DND-41 (cell line): Measurements from ENCODE around the gene RAD18.

Source experiments
- ATAC-seq: fragments of 200-7000 bp; cut with Tn5 transposase; 3 replicates; pipeline ENCODE4 v1.9.1; 2021; ENCODE audit warnings: low read depth; ENCODE audit not compliant: insufficient read depth
- DNase-seq: peaks from one replicate; pipeline ENCODE4 v3.0.0-alpha.2; 2020
- H2AFZ ChIP-seq: 2 replicates; pipeline ENCODE4 v1.6.0; 2012; ENCODE audit warnings: low read depth, low read length
- H3K27ac ChIP-seq: 2 replicates; pipeline ENCODE4 v1.5.1; 2012; ENCODE audit warnings: low read length, inconsistent platforms
- H3K27me3 ChIP-seq: fragments of 200-600 bp; sonication (generic); 2 replicates; pipeline ENCODE4 v1.6.0; 2012; ENCODE audit warnings: low read length, mild to moderate bottlenecking, inconsistent platforms; ENCODE audit not compliant: insufficient read depth, poor library complexity
- H3K36me3 ChIP-seq: 2 replicates; pipeline ENCODE4 v1.5.1; 2012; ENCODE audit warnings: low read length, inconsistent platforms; ENCODE audit not compliant: insufficient read depth
- H3K4me1 ChIP-seq: 2 replicates; pipeline ENCODE4 v1.5.1; 2012; ENCODE audit warnings: mild to moderate bottlenecking, low read length; ENCODE audit not compliant: insufficient read depth
- H3K4me2 ChIP-seq: 2 replicates; pipeline ENCODE4 v1.6.0; 2012; ENCODE audit warnings: mild to moderate bottlenecking, moderate library complexity, low read length, inconsistent platforms; ENCODE audit not compliant: insufficient read depth
- H3K4me3 ChIP-seq, 2 experiments: fragments of 200-600 bp in 1 of 2; shearing (Covaris generic) in 1 of 2; 2 replicates each; pipeline ENCODE4 v1.5.1; 2012 to 2016; ENCODE audit warnings: inconsistent platforms in 2 of 2, low read length in 2 of 2, mild to moderate bottlenecking in 2 of 2, low read depth in 1 of 2, moderate library complexity in 1 of 2
- H3K79me2 ChIP-seq: 2 replicates; pipeline ENCODE4 v1.6.0; 2012; ENCODE audit warnings: low read length, inconsistent platforms; ENCODE audit not compliant: insufficient read depth
- H3K9ac ChIP-seq: 2 replicates; pipeline ENCODE4 v1.6.0; 2012; ENCODE audit warnings: low read depth, mild to moderate bottlenecking, inconsistent platforms, low read length, moderate library complexity
- H3K9me3 ChIP-seq: 2 replicates; pipeline ENCODE4 v1.5.1; 2012; ENCODE audit warnings: low read length, moderate library complexity, mild to moderate bottlenecking, inconsistent platforms; ENCODE audit not compliant: insufficient read depth, severe bottlenecking
- H4K20me1 ChIP-seq: 2 replicates; pipeline ENCODE4 v1.6.0; 2012; ENCODE audit warnings: low read length; ENCODE audit not compliant: insufficient read depth
- CTCF ChIP-seq: IDR thresholded peaks from 2 replicates; pipeline ENCODE4 v1.5.1; 2012; ENCODE audit warnings: borderline replicate concordance, low read length, moderate library complexity, mild to moderate bottlenecking; ENCODE audit not compliant: poor library complexity, severe bottlenecking; ENCODE audit errors: extremely low read depth
- EZH2 ChIP-seq: IDR thresholded peaks from 3 replicates; pipeline ENCODE4 v1.6.1; 2012; ENCODE audit warnings: borderline replicate concordance, low read depth, mild to moderate bottlenecking, moderate library complexity, low read length, inconsistent platforms; ENCODE audit not compliant: severe bottlenecking

The RAD18 gene

GRCh38 chr3:8886546-8886945, 76.7 kb downstream of the RAD18 start:
- Histone ChIP-seq H3K27me3 (no peaks in the 10 kb centered on the region), H3K4me2 (no peak overlapping the region), H3K9me3 (peaks cover 5% of the 10 kb centered on the region), H3K9ac (no peak overlapping the region), H3K27ac (no peak overlapping the region), H3K79me2 (no peaks in the 10 kb centered on the region), H3K36me3 (peaks cover 93% of the 10 kb centered on the region), H2AFZ (no peak overlapping the region), H3K4me1 (no peaks in the 10 kb centered on the region), H4K20me1 (no peaks in the 10 kb centered on the region), H3K4me3 (no peak overlapping the region)
- ATAC-seq: no peak
- TF ChIP-seq EZH2 (no peak), CTCF (no peak)
- DNase-seq: no peak

GRCh38 chr3:8885536-8886316, 77.5 kb downstream of the RAD18 start:
- Histone ChIP-seq H4K20me1 (no peaks in the 10 kb centered on the region), H3K36me3 (peaks cover 94% of the 10 kb centered on the region), H3K9ac (no peak overlapping the region), H3K4me2 (no peak overlapping the region), H3K4me1 (no peaks in the 10 kb centered on the region), H2AFZ (no peak overlapping the region), H3K9me3 (peaks cover 5% of the 10 kb centered on the region), H3K27me3 (no peaks in the 10 kb centered on the region), H3K79me2 (no peaks in the 10 kb centered on the region), H3K27ac (no peak overlapping the region), H3K4me3 (no peak overlapping the region)
- TF ChIP-seq CTCF: no peak
- no peak for TF ChIP-seq EZH2
- DNase-seq: no peak
- ATAC-seq: no peak

GRCh38 chr3:8884630-8885290, 78.5 kb downstream of the RAD18 start:
- Histone ChIP-seq H3K27me3 (no peaks in the 10 kb centered on the region), H3K4me1 (no peaks in the 10 kb centered on the region), H3K4me3 (no peak overlapping the region), H3K9me3 (peaks cover 5% of the 10 kb centered on the region), H3K4me2 (no peak overlapping the region), H4K20me1 (no peaks in the 10 kb centered on the region), H3K27ac (no peak overlapping the region), H3K79me2 (no peaks in the 10 kb centered on the region), H3K36me3 (peaks cover 94% of the 10 kb centered on the region), H3K9ac (no peak overlapping the region), H2AFZ (no peak overlapping the region)
- no peak for DNase-seq
- TF ChIP-seq CTCF (no peak), EZH2 (no peak)
- ATAC-seq: no peak
